Measurements from ENCODE around the gene NEO1.

NEO1 gene

DNA sequence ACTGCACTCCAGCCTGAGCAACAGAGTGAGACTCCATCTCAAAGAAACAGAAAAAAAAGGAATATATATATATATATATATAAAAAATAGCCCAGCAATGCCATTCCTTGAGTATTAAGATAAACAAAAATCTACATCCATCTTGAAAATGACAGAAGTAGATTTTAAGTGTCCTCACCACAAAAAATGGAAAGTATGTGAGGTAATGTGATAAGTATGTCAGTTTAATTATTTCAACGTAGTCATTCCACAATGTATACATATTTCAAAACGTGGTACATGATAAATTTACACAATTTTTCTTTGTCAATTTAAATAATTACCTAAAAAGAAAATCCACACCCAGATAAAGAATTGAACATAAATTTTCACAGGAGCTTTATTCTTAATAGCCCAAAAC lies 261.6 kb downstream of the NEO1 start:
- DNase-seq: no peak

DNA sequence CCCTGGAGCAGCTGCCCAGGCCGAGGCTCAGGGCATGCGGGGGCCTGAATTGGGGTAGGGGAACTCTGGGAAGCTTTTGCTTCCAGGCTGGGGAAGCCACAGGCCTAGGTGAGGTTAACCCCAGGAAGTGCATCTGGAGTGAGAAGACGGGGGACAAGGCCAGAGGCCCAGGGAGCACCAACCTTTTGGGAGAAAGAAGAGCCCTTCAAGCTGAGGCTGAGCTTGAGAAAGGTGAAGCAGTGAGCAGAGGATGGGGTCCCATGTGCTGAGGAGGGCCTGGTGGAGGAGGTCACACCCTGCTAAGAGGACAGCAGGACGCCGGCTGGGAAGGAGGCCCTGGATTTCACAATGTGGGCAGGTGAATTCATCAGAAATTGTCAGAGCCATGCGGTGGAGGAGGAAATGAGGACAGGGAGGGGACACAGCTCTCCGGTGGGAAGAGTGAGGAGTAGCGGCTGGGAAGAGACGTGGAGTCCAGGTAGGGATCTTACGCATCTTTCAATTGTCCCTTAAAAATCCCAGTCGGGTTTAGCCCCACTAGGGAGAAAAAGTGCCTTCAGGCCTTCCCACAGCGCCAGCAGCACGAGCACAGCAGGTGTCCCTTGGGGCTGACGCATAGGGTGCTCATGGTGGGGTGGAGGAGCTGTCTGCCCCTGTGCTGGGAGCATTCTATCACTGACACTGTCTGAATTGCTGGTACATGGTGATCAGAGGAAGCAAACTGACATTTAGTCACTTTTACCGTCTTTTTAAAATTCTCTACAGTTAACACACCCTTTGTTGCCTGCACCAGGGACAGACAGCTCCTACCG lies 265.6 kb downstream of the NEO1 start:
- peak; percentile 12 for DNase-seq

- DNase-seq: no peak
Measured at GRCh38 chr15:73318463-73319351, 266.4 kb downstream of the NEO1 start.

DNA sequence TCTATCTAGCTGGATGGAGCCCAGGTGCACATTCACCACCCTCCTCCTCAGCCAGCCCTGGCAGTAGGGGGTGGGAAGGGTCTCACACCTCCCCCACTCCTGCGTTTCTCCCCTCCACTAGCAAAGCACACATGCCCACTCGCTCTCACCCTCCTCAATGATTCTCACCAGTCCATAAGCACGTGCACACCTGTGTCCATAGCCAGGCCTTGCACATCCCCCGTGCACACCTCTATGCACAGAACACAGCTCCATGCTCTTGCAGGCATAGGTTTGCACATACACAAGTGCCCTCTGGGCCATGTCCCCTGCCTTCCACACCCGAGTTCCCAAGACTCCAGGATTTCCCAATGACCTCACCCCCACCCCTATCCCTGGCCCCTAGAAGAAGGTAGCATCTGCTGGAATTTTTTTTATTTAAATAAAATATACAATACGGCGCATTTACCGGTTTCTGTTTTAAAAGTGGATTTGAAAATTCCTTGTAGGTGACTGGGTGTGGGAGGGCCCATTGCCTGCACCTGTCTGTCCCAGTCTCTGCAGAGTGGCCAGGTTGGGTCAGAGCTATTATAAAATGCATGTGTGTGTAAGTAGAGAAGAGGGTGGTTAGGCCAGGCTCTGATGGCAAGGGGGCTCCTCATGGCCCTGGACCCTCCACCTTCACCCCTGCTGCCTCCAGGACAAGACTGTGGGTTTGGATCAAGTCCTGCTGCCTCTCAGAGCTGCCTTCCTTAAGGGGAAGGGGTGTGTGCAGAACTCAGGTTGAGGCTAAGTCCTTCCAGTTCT lies 267.4 kb downstream of the NEO1 start:
- no peak for DNase-seq

DNA sequence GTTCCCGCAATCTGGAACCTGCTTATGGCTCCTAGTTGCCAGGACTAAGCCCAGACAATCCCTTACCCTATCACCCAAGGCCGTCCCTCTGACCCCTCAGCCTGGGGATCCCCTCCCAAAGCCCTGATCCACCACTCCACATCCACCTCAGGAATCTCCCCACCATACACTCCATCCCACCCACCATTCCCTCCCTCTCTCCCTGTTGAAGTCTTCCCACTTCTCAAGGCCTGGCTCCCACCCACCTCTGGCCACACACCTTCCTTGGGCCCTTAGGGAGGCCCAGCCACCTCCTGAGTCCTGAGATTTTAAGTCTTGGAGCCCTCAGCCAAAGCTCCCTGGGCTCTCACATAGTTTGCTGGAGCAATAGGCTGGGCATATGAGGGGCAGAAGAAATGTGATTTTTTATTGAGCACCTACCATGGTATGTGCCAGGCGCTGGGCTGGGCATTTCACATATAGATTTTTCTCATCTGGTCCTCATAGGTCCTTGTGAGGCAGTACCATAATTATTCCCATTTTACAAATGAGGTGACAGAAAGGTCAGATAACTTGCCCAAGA lies 268.4 kb downstream of the NEO1 start:
- no peak for DNase-seq

GRCh38 chr15:73321496-73322450 lies 269.5 kb downstream of the NEO1 start:
- peak; percentile 89 for DNase-seq

GRCh38 chr15:73322665-73323373 lies 270.6 kb downstream of the NEO1 start:
- no peak for DNase-seq

GRCh38 chr15:73323374-73323955 lies 271.2 kb downstream of the NEO1 start:
- DNase-seq: no peak

DNA sequence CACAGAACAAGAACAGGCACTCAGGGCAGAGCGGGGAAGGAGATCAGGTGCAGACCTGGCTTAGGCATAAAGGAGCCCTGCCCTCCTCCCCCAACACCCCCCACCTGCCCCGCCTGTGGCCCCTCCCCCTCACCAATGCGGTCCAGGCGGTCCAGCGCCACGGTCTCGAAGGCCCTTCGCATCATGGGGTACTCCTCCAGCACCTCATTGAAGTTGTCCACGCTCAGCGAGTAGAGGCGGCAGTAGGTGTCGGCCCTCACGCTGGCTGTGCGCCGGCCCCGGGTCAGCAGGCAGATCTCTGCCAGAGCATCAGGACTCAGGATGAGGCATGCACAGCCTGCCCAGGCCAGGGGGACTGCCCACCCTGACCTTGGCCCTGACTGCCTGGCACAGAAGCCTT lies 271.7 kb downstream of the NEO1 start:
- DNase-seq: no peak

- no peak for DNase-seq
Measured at GRCh38 chr15:73324496-73325170, 272.4 kb downstream of the NEO1 start.

GRCh38 chr15:73325191-73325861 lies 273.1 kb downstream of the NEO1 start:
- DNase-seq: peak; percentile 61

GRCh38 chr15:73326157-73326556 lies 273.9 kb downstream of the NEO1 start:
- DNase-seq: peak; percentile 24

GRCh38 chr15:73328149-73328820 lies 276.0 kb downstream of the NEO1 start:
- DNase-seq: no peak

DNA sequence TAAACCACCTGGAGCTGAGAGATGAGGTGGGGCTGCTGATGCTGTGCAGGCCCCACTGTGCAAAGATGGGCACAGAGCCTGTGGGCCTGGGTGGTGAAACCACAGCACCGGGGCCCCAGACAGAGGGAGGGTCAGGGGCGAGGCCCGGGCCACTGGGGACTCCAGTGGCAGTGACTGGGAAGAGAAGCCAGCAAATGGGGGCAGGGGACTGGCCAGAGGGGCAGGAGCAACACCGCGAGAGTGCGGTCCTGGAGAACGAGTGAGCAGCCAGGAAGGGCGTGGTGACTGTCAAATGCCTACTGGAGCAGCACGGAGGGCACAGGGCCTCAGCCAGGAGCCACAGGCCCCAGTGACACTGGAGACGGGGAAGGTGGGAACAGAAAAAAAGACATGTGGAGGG lies 276.7 kb downstream of the NEO1 start:
- DNase-seq: no peak

DNA sequence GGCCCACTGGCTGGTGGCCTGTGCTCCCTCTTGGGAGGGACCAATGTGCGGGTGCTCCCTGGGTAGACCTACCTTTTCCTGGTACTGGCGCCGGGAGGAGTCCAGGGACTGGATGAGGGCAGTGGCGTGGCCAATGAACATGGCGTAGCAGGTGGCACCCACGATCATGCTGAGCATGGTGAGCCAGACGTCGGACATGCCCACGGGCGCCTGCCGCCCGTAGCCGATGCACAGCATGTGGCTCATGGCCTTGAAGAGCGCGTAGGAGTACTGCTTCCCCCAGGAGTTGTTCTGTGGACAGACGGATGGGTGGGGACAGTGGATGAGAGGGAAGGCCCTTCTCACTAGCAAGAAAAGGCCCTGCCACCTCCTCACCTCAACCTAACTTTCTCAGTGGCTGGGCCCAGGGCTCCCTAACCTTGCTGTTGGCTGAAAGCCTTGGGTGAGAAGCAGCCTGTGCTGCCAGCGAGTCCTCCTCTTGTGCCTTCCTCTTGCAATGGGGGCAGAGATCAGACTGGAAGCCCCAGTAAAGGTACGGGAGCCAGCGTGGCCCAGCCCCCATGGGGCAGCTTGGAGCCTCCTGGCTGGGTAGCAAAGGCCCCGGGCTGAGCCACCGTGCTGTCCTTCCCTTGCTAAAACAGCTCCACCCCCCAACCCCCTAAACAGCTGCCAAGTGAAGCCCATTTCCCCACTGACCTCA lies 277.4 kb downstream of the NEO1 start:
- DNase-seq: no peak

DNA sequence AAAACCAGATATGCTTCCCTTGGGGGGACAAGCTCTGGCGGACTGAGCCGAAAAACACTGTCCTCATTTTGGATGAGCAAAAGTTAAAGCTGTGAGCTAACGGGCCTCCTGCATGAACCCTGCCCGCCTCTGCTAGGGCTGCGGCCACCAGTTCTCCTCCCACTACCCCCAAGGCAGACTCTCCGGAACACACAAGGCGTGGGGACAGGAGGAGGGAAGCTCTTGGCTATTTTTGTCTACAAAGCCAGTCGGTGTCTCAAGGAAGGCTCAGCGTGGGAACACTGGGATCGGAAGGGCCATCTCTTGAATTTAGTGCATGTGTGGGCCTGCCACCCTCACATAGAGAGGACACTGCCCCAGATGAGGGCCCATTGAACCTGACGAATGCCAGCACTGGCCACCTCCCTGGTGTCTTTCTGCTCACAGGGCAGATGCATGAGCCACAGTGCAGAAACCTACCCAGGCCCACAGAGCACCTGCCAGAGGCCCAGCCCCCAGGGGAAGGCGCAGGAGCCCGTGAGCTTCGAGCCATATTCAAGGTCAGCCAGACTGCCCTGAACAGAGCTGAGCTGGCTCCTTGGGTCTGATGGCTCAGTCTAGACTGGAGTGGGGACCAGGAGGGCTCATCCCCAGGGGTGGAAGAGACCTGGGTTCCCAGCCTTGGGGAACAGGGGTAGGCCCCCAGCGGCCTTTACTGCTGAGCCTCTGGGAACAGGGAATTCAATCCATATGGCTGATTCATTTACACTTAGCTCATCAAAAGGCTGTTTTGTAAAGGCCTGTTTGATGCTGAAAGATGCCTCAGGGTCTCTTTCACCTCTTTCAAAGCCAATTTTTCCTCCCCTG lies 278.2 kb downstream of the NEO1 start:
- no peak for DNase-seq

GRCh38 chr15:73331501-73331900 lies 279.2 kb downstream of the NEO1 start:
- DNase-seq: no peak
